H9 (cell line): Measurements from ENCODE around the gene TFDP1. TPM values are rescaled to one million over a fixed set of nuclear protein-coding genes. Genes with fewer than 3 reads are reported as not detected.

Source experiments
- DNase-seq: peaks from one replicate; pipeline ENCODE4 v3.0.0-alpha.2; 2017
- H2AFZ ChIP-seq: one replicate; pipeline ENCODE4 v1.6.1; 2013; ENCODE audit warnings: mild to moderate bottlenecking, low read length, control low read depth, moderate library complexity
- H2AK5ac ChIP-seq: 2 replicates; pipeline ENCODE4 v1.6.1; 2013; ENCODE audit warnings: low read length, control low read depth, mixed read lengths; ENCODE audit not compliant: insufficient read length
- H2BK120ac ChIP-seq: one replicate; pipeline ENCODE4 v1.6.1; 2013; ENCODE audit warnings: low read depth, mild to moderate bottlenecking, low read length, control low read depth, inconsistent platforms; ENCODE audit not compliant: poor library complexity, severe bottlenecking
- H2BK12ac ChIP-seq: 2 replicates; pipeline ENCODE4 v1.6.1; 2013; ENCODE audit warnings: low read length, control low read depth, mixed read lengths, low read depth; ENCODE audit not compliant: insufficient read length
- H2BK15ac ChIP-seq: 2 replicates; pipeline ENCODE4 v1.6.1; 2013; ENCODE audit warnings: low read depth, low read length, control low read depth
- H2BK20ac ChIP-seq: one replicate; pipeline ENCODE4 v1.6.1; 2013; ENCODE audit warnings: low read depth, mild to moderate bottlenecking, low read length, control low read depth, inconsistent platforms; ENCODE audit not compliant: poor library complexity, severe bottlenecking
- H2BK5ac ChIP-seq: 2 replicates; pipeline ENCODE4 v1.6.1; 2013; ENCODE audit warnings: low read length, control low read depth, mixed read lengths; ENCODE audit not compliant: insufficient read length
- H3K14ac ChIP-seq: 2 replicates; pipeline ENCODE4 v1.6.1; 2013; ENCODE audit warnings: low read length, control low read depth; ENCODE audit not compliant: insufficient read depth
- H3K18ac ChIP-seq: 2 replicates; pipeline ENCODE4 v1.6.1; 2013; ENCODE audit warnings: low read depth, mild to moderate bottlenecking, mixed read lengths, low read length, control low read depth; ENCODE audit not compliant: insufficient read length
- H3K23ac ChIP-seq: 2 replicates; pipeline ENCODE4 v1.6.1; 2013; ENCODE audit warnings: low read length, control low read depth, mixed read lengths, low read depth; ENCODE audit not compliant: insufficient read length
- H3K23me2 ChIP-seq: 2 replicates; pipeline ENCODE4 v1.6.1; 2013; ENCODE audit warnings: low read depth, mild to moderate bottlenecking, mixed read lengths, low read length, control low read depth; ENCODE audit not compliant: insufficient read length, poor library complexity, severe bottlenecking
- H3K27ac ChIP-seq: 2 replicates; pipeline ENCODE4 v1.5.1; 2013; ENCODE audit warnings: low read length, control low read depth, mixed read lengths, low read depth; ENCODE audit not compliant: insufficient read length
- H3K27me3 ChIP-seq: 2 replicates; pipeline ENCODE4 v1.6.1; 2013; ENCODE audit warnings: low read length, control low read depth, inconsistent platforms; ENCODE audit not compliant: insufficient read depth
- H3K4ac ChIP-seq: 2 replicates; pipeline ENCODE4 v1.6.1; 2013; ENCODE audit warnings: low read depth, mild to moderate bottlenecking, control low read depth, inconsistent platforms, low read length, moderate library complexity
- H3K4me1 ChIP-seq: 2 replicates; pipeline ENCODE4 v1.6.1; 2013; ENCODE audit warnings: low read length, control low read depth, inconsistent platforms; ENCODE audit not compliant: insufficient read depth
- H3K4me2 ChIP-seq: 2 replicates; pipeline ENCODE4 v1.6.1; 2013; ENCODE audit warnings: low read length, control low read depth, mixed read lengths; ENCODE audit not compliant: insufficient read length, insufficient read depth
- H3K56ac ChIP-seq: 2 replicates; pipeline ENCODE4 v1.6.1; 2013; ENCODE audit warnings: low read depth, mild to moderate bottlenecking, mixed read lengths, low read length, control low read depth; ENCODE audit not compliant: insufficient read length
- H3K79me1 ChIP-seq: 2 replicates; pipeline ENCODE4 v1.6.1; 2013; ENCODE audit warnings: low read depth, mild to moderate bottlenecking, moderate library complexity, low read length, control low read depth, inconsistent platforms; ENCODE audit not compliant: insufficient read depth, poor library complexity, severe bottlenecking
- H3K79me2 ChIP-seq: 2 replicates; pipeline ENCODE4 v1.6.1; 2013; ENCODE audit warnings: low read length, control low read depth, inconsistent platforms; ENCODE audit not compliant: insufficient read depth
- H3K9ac ChIP-seq: 2 replicates; pipeline ENCODE4 v1.6.1; 2013; ENCODE audit warnings: low read length, control low read depth, mixed read lengths; ENCODE audit not compliant: insufficient read length; ENCODE audit errors: extremely low read depth
- H3K9me3 ChIP-seq: one replicate; pipeline ENCODE4 v1.6.1; 2013; ENCODE audit warnings: low read depth, low read length, inconsistent platforms; ENCODE audit not compliant: control insufficient read depth
- H3T11ph ChIP-seq: one replicate; pipeline ENCODE4 v1.6.1; 2013; ENCODE audit warnings: mild to moderate bottlenecking, low read length, control low read depth, inconsistent platforms
- H4K20me1 ChIP-seq: one replicate; pipeline ENCODE4 v1.6.1; 2013; ENCODE audit not compliant: control insufficient read depth, insufficient read length, insufficient read depth
- H4K5ac ChIP-seq: 2 replicates; pipeline ENCODE4 v1.6.1; 2013; ENCODE audit warnings: low read depth, mild to moderate bottlenecking, mixed read lengths, low read length, control low read depth; ENCODE audit not compliant: insufficient read length
- H4K8ac ChIP-seq: replicated peaks from 2 replicates; pipeline ENCODE4 v1.6.1; 2013; ENCODE audit warnings: low read length, control low read depth, mixed read lengths, low read depth; ENCODE audit not compliant: insufficient read length
- H4K91ac ChIP-seq: 2 replicates; pipeline ENCODE4 v1.6.1; 2013; ENCODE audit warnings: low read depth, mild to moderate bottlenecking, moderate library complexity, mixed read lengths, low read length, control low read depth; ENCODE audit not compliant: insufficient read length
- H3K27ac Mint-ChIP-seq, 3 experiments: 2 replicates in 2 of 3; 3 replicates in 1 of 3; pipeline ENCODE4 v1.8.0; 2020 to 2021; ENCODE audit warnings: mixed read lengths in 3 of 3, mild to moderate bottlenecking in 1 of 3, moderate library complexity in 1 of 3
- H3K27me3 Mint-ChIP-seq: 2 replicates; pipeline ENCODE4 v1.8.0; 2021; ENCODE audit warnings: low read depth, mild to moderate bottlenecking, moderate library complexity, mixed read lengths
- H3K36me3 Mint-ChIP-seq, 3 experiments: 2 replicates in 2 of 3; 3 replicates in 1 of 3; pipeline ENCODE4 v1.8.0; 2020 to 2021; ENCODE audit warnings: low read depth in 3 of 3, mixed read lengths in 3 of 3; ENCODE audit not compliant: insufficient read depth in 1 of 3
- H3K4me1 Mint-ChIP-seq, 2 experiments: 2 replicates each; pipeline ENCODE4 v1.8.0; 2020; ENCODE audit warnings: mixed read lengths in 2 of 2
- H3K4me3 Mint-ChIP-seq, 2 experiments: 2 replicates in 1 of 2; 3 replicates in 1 of 2; pipeline ENCODE4 v1.8.0; 2020 to 2021; ENCODE audit warnings: mild to moderate bottlenecking in 2 of 2, mixed read lengths in 2 of 2, moderate library complexity in 1 of 2
- H3K9me3 Mint-ChIP-seq, 2 experiments: 2 replicates in 1 of 2; 3 replicates in 1 of 2; pipeline ENCODE4 v1.8.0; 2020; ENCODE audit warnings: mild to moderate bottlenecking in 2 of 2, mixed read lengths in 2 of 2, moderate library complexity in 1 of 2
- WGBS: extraction: QIAGEN DNeasy Blood & Tissue Kit; methylation state at CpG from one replicate; pipeline ENCODE4 v1.1.7; 2013; ENCODE audit warnings: missing lambda C conversion rate, low lambda C conversion rate, mixed read lengths; ENCODE audit not compliant: insufficient read length; ENCODE audit errors: extremely low coverage; 5-methylcytosine and 5-hydroxymethylcytosine counted together
- total RNA-seq: library from RNA; stranded (reverse); gene quantifications from 2 replicates; pipeline ENCODE4 v1.2.1, GENCODE V29; 2021
- TF ChIP-seq, protein P1 (sequence below): fragments of 200-600 bp; sonication (generic); conservative IDR thresholded peaks from 3 replicates; pipeline ENCODE4 v1.8.0; 2021; ENCODE audit warnings: antibody characterized with exemption, mild to moderate bottlenecking

Gene TFDP1
- total RNA-seq, 1 experiment from 2014 or later: 111 TPM

- Mint-ChIP-seq H3K27ac (no peak overlapping the region; a peak in 1 of 7 replicates), H3K4me3 (no peak overlapping the region), H3K36me3 (no peaks in the 10 kb centered on the region; a peak in 1 of 7 replicates), H3K9me3 (no peaks in the 10 kb centered on the region), H3K27me3 (no peaks in the 10 kb centered on the region), H3K4me1 (0 out of 4 replicates have a peak, but pooled peaks cover 0 to 3% of the 10 kb centered on the region in 2 experiments)
- H3K18ac ChIP-seq: no peak overlapping the region
- no peak overlapping the region for H3K56ac ChIP-seq
- no peaks in the 10 kb centered on the region for H3K27me3 ChIP-seq
- TF ChIP-seq, protein P1, sequence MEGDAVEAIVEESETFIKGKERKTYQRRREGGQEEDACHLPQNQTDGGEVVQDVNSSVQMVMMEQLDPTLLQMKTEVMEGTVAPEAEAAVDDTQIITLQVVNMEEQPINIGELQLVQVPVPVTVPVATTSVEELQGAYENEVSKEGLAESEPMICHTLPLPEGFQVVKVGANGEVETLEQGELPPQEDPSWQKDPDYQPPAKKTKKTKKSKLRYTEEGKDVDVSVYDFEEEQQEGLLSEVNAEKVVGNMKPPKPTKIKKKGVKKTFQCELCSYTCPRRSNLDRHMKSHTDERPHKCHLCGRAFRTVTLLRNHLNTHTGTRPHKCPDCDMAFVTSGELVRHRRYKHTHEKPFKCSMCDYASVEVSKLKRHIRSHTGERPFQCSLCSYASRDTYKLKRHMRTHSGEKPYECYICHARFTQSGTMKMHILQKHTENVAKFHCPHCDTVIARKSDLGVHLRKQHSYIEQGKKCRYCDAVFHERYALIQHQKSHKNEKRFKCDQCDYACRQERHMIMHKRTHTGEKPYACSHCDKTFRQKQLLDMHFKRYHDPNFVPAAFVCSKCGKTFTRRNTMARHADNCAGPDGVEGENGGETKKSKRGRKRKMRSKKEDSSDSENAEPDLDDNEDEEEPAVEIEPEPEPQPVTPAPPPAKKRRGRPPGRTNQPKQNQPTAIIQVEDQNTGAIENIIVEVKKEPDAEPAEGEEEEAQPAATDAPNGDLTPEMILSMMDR: no peak
- H3K9me3 ChIP-seq: no peaks in the 10 kb centered on the region
- no peak overlapping the region for H4K5ac ChIP-seq
- H2BK5ac ChIP-seq: no peak overlapping the region
- no peaks in the 10 kb centered on the region for H3K23me2 ChIP-seq
- H4K91ac ChIP-seq: no peak overlapping the region
- no peak overlapping the region for H2BK15ac ChIP-seq
- H3K23ac ChIP-seq: no peak overlapping the region
- no peaks in the 10 kb centered on the region for H3K79me2 ChIP-seq
- H3K79me1 ChIP-seq: no peaks in the 10 kb centered on the region
- no CpG with 5 or more reads among the region's 19 CpGs for WGBS
- H2BK12ac ChIP-seq: no peak overlapping the region
- no peak overlapping the region for H2AFZ ChIP-seq
- no peak overlapping the region for H3K4ac ChIP-seq
- H3K4me1 ChIP-seq: no peaks in the 10 kb centered on the region
- H2AK5ac ChIP-seq: no peak overlapping the region
- H4K20me1 ChIP-seq: no peaks in the 10 kb centered on the region
- H3K27ac ChIP-seq: no peak overlapping the region
- no peak overlapping the region for H3T11ph ChIP-seq
- H3K4me2 ChIP-seq: no peak overlapping the region
- no peak overlapping the region for H3K9ac ChIP-seq
- no peak overlapping the region for H2BK20ac ChIP-seq
- H4K8ac ChIP-seq: no peak overlapping the region
- no peak overlapping the region for H3K14ac ChIP-seq
- H2BK120ac ChIP-seq: no peak overlapping the region
- DNase-seq: no peak
Measured at GRCh38 chr13:113670541-113670940, 86.0 kb downstream of the TFDP1 start.
